Pulmonary artery endothelial cell (primary cell): ENCODE measurements around the gene COPB1. TPM values are rescaled to one million over a fixed set of nuclear protein-coding genes. Genes with fewer than 3 reads are reported as not detected.

Experiments used
- DNase-seq: peaks from one replicate; pipeline ENCODE4 v3.0.0-alpha.2; 2011; ENCODE audit warnings: low read depth, low spot score
- total RNA-seq: library from RNA; depleted of rRNA; stranded (reverse); fragments of >200 nt; gene quantifications from 2 replicates; pipeline ENCODE4 v1.2.3, GENCODE V29; 2014

Gene COPB1
- total RNA-seq, 1 donor from 2014 or later, result 260 TPM

GRCh38 chr11:14435717-14436512, 63.7 kb downstream of the COPB1 start:
- DNase-seq, result no peak

- no peak for DNase-seq
These were observed 74.0 kb downstream of the COPB1 start for GRCh38 chr11:14425621-14426020.

- no peak for DNase-seq
These were observed 75.5 kb downstream of the COPB1 start for GRCh38 chr11:14424096-14424495.

GRCh38 chr11:14423633-14424032, 76.0 kb downstream of the COPB1 start:
- no peak for DNase-seq

GRCh38 chr11:14422814-14423182, 76.8 kb downstream of the COPB1 start:
- no peak for DNase-seq

GRCh38 chr11:14422052-14422813, 77.4 kb downstream of the COPB1 start:
- DNase-seq, result peak; percentile 98

- DNase-seq, result no peak
These were observed 79.4 kb downstream of the COPB1 start for GRCh38 chr11:14420223-14420622.

- DNase-seq, result no peak
These were observed 80.7 kb downstream of the COPB1 start for GRCh38 chr11:14418801-14419417.

GRCh38 chr11:14417617-14418374, 81.8 kb downstream of the COPB1 start:
- DNase-seq, result no peak

- no peak for DNase-seq
These were observed 82.4 kb downstream of the COPB1 start for GRCh38 chr11:14417186-14417585.

GRCh38 chr11:14414470-14415461, 84.8 kb downstream of the COPB1 start:
- DNase-seq, result no peak

GRCh38 chr11:14413307-14414069, 86.1 kb downstream of the COPB1 start:
- no peak for DNase-seq

GRCh38 chr11:14411818-14412217, 87.8 kb downstream of the COPB1 start:
- no peak for DNase-seq

- no peak for DNase-seq
These were observed 89.7 kb downstream of the COPB1 start for GRCh38 chr11:14409891-14410290.

- DNase-seq, result no peak
These were observed 91.0 kb downstream of the COPB1 start for GRCh38 chr11:14408612-14409011.
